HEK293T (cell line): ENCODE measurements around the gene TUSC2.

ENCODE experiments used
- BHLHE40 ChIP-seq: fragments of 450-650 bp; IDR thresholded peaks from 2 replicates; pipeline ENCODE4 v1.6.1; 2016; ENCODE audit warnings: mild to moderate bottlenecking, moderate library complexity, borderline replicate concordance
- ELF4 ChIP-seq: fragments of 450-650 bp; IDR thresholded peaks from 2 replicates; pipeline ENCODE4 v1.6.1; 2017; ENCODE audit warnings: antibody characterized with exemption
- FOXA1 ChIP-seq: fragments of 450-650 bp; IDR thresholded peaks from 2 replicates; pipeline ENCODE4 v1.6.1; 2016; ENCODE audit warnings: mild to moderate bottlenecking
- FOXM1 ChIP-seq: fragments of 450-650 bp; IDR thresholded peaks from 2 replicates; pipeline ENCODE4 v1.6.1; 2017; ENCODE audit warnings: mild to moderate bottlenecking, borderline replicate concordance
- HDGF ChIP-seq: fragments of 450-650 bp; IDR thresholded peaks from 2 replicates; pipeline ENCODE4 v1.6.1; 2017; ENCODE audit warnings: antibody characterized with exemption, borderline replicate concordance
- L3MBTL2 ChIP-seq: fragments of 450-650 bp; conservative IDR thresholded peaks from 2 replicates; pipeline ENCODE4 v1.6.1; 2016; ENCODE audit warnings: mild to moderate bottlenecking
- LEF1 ChIP-seq: fragments of 450-650 bp; IDR thresholded peaks from 2 replicates; pipeline ENCODE4 v1.6.1; 2017; ENCODE audit warnings: mild to moderate bottlenecking, borderline replicate concordance
- NFRKB ChIP-seq: fragments of 450-650 bp; IDR thresholded peaks from 2 replicates; pipeline ENCODE4 v1.6.1; 2016; ENCODE audit warnings: mild to moderate bottlenecking, moderate library complexity
- PKNOX1 ChIP-seq: fragments of 450-650 bp; IDR thresholded peaks from 2 replicates; pipeline ENCODE4 v1.6.1; 2016
- SP1 ChIP-seq: fragments of 450-650 bp; IDR thresholded peaks from 2 replicates; pipeline ENCODE4 v1.6.1; 2017
- SUZ12 ChIP-seq: fragments of 450-650 bp; IDR thresholded peaks from 2 replicates; pipeline ENCODE4 v1.6.1; 2016; ENCODE audit warnings: mild to moderate bottlenecking
- TARDBP ChIP-seq: fragments of 450-650 bp; IDR thresholded peaks from 2 replicates; pipeline ENCODE4 v1.6.1; 2016
- ZNF384 ChIP-seq: fragments of 450-650 bp; IDR thresholded peaks from 2 replicates; pipeline ENCODE4 v1.6.1; 2016

GRCh38 chr3:50334339-50335075 is 6.5 kb upstream of the TUSC2 start:
- TF ChIP-seq HDGF (no peak), ZNF384 (no peak), SP1 (no peak), L3MBTL2 (no peak), TARDBP (no peak), ELF4 (no peak), NFRKB (no peak), FOXA1 (no peak), SUZ12 (no peak), LEF1 (no peak), FOXM1 (no peak), BHLHE40 (no peak), PKNOX1 (no peak)
